Esophagus squamous epithelium (tissue), 5 donors: ENCODE measurements around the gene COPS3. TPM values are rescaled to one million over a fixed set of nuclear protein-coding genes. Genes with fewer than 3 reads are reported as not detected.

Experiments used
- DNase-seq: peaks from one replicate; lab custom pipeline; 2025; lab: John Stamatoyannopoulos, UW
- H3K27ac ChIP-seq, 4 donors: fragments of 200-600 bp; sonication (generic); one replicate each; pipeline ENCODE4 v1.5.1; 2016 to 2019; ENCODE audit warnings: mild to moderate bottlenecking in 1 of 4
- H3K27me3 ChIP-seq, 4 donors: fragments of 200-600 bp; sonication (generic); 1 replicate in 3 of 4; 2 replicates in 1 of 4; pipeline versions ENCODE4 v1.5.1 to v1.6.0; 2017 to 2021; ENCODE audit warnings: antibody characterized with exemption in 1 of 4
- H3K36me3 ChIP-seq, 3 donors: fragments of 200-600 bp; sonication (generic); one replicate each; pipeline ENCODE4 v1.5.1; 2016 to 2019
- H3K4me1 ChIP-seq, 3 donors: fragments of 200-600 bp; sonication (generic); one replicate each; pipeline ENCODE4 v1.5.1; 2017 to 2019
- H3K4me3 ChIP-seq, 4 donors: fragments of 200-600 bp; sonication (generic); 1 replicate in 3 of 4; 2 replicates in 1 of 4; pipeline ENCODE4 v1.5.1; 2016 to 2019; ENCODE audit warnings: mild to moderate bottlenecking in 2 of 4, moderate library complexity in 1 of 4
- H3K9me3 ChIP-seq, 3 donors: fragments of 200-600 bp; sonication (generic); one replicate each; pipeline ENCODE4 v1.5.1; 2016 to 2019
- POLR2A ChIP-seq, 4 donors: fragments of 450-650 bp; IDR thresholded peaks; one replicate each; pipeline ENCODE4 v1.6.1; 2017; ENCODE audit warnings: antibody characterized with exemption in 4 of 4, mild to moderate bottlenecking in 4 of 4, moderate library complexity in 3 of 4
- WGBS, 2 donors: methylation state at CpG; one replicate each; pipeline ENCODE4 v1.1.5; 2018; 5-methylcytosine and 5-hydroxymethylcytosine counted together
- intact Hi-C: fragments of 100-400 bp; cut with DNase I; formaldehyde crosslinking; loops from one replicate; pipeline ENCODE4 v1.15.0; 2022
- total RNA-seq, 4 donors: library from RNA; depleted of rRNA; stranded (reverse); fragments of >200 nt; gene quantifications; one replicate each; pipeline ENCODE4 v1.1.0, GENCODE V29; 2016
- TF ChIP-seq, protein P1 (sequence below), 6 experiments: fragments of 450-650 bp in 4 of 6; fragments of 200-600 bp in 2 of 6; sonication (generic) in 2 of 6; IDR thresholded peaks; one replicate each; pipeline ENCODE4 v1.5.1; 2016 to 2019; ENCODE audit warnings: antibody characterized with exemption in 6 of 6, mild to moderate bottlenecking in 4 of 6, moderate library complexity in 4 of 6
- donor health status: DM: yes; HTN: yes; CAD: no.

The COPS3 gene
- total RNA-seq, 4 donors from 2014 or later: 34.0 to 91.6 (median 68.7) TPM

DNA sequence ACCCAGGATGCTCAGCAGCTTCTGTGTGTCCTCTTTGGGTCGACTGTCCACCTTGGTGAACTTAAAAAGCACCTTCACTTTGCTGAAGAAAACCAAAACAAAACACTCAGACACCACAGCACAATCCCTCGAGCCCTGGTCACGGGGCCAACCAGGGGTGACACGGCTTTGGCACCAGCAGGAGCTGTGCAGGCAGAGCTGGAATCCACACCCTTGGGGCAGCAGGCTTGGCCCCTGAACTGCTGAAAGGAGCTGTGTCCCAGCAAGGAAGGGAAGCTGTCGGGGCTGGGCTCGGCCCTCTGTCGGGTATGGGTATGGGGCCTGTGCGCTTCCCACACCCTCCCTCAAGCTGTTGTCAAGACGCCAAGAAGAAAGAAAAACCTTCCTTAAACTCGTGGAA is 67.3 kb downstream of the COPS3 start:
- TF ChIP-seq, protein P1, sequence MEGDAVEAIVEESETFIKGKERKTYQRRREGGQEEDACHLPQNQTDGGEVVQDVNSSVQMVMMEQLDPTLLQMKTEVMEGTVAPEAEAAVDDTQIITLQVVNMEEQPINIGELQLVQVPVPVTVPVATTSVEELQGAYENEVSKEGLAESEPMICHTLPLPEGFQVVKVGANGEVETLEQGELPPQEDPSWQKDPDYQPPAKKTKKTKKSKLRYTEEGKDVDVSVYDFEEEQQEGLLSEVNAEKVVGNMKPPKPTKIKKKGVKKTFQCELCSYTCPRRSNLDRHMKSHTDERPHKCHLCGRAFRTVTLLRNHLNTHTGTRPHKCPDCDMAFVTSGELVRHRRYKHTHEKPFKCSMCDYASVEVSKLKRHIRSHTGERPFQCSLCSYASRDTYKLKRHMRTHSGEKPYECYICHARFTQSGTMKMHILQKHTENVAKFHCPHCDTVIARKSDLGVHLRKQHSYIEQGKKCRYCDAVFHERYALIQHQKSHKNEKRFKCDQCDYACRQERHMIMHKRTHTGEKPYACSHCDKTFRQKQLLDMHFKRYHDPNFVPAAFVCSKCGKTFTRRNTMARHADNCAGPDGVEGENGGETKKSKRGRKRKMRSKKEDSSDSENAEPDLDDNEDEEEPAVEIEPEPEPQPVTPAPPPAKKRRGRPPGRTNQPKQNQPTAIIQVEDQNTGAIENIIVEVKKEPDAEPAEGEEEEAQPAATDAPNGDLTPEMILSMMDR (IDR thresholded peaks at IDR 0.05): no peak
- no peak for TF ChIP-seq POLR2A (IDR thresholded peaks at IDR 0.05)
- no peak for DNase-seq
- 59 to 81% methylated on average over 6 to 8 of the region's 10 CpGs for WGBS, 2 donors
- no peaks in the 10 kb centered on the region for H3K4me1 ChIP-seq
- no peaks in the 10 kb centered on the region for H3K27me3 ChIP-seq
- intact Hi-C loops: no loop called here
- no peak overlapping the region for H3K4me3 ChIP-seq
- peaks cover 30 to 82% (median 44%) of the 10 kb centered on the region in 3 donors for H3K36me3 ChIP-seq
- H3K9me3 ChIP-seq: no peaks in the 10 kb centered on the region
- peak overlapping the region in 1 of 4 donors; percentile 13 for H3K27ac ChIP-seq

DNA sequence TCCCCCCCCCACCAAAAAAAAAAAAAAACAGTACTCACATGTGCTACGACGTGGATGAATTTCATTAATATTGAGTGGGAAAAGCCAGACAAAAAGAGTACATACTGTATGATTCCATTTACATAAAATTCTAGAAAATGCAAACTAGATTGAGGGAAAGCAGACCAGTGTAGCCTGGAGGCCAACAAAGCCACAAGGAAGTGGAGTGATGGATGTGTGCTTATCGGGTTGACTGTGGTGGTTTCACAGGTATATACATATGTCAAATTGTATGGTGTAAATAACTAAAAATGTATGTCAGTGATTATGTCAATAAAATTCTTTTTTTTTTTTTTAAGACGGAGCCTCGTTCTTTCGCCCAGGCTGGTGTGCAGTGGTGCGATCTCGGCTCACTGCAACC is 73.0 kb downstream of the COPS3 start:
- Histone ChIP-seq H3K9me3 (no peaks in the 10 kb centered on the region), H3K4me1 (peaks cover 25 to 47% (median 28%) of the 10 kb centered on the region in 3 donors), H3K4me3 (no peak overlapping the region), H3K36me3 (peaks cover 0 to 25% (median 3%) of the 10 kb centered on the region in 3 donors), H3K27me3 (no peaks in the 10 kb centered on the region), H3K27ac (peak overlapping the region in 1 of 4 donors; percentile 90)
- DNase-seq: no peak
- WGBS, 2 donors: 71 to 72% methylated on average over 8 of the region's 8 CpGs
- intact Hi-C loops: no loop called here
- no peak for TF ChIP-seq POLR2A (IDR thresholded peaks at IDR 0.05)
- TF ChIP-seq, protein P1 (IDR thresholded peaks at IDR 0.05): no peak

DNA sequence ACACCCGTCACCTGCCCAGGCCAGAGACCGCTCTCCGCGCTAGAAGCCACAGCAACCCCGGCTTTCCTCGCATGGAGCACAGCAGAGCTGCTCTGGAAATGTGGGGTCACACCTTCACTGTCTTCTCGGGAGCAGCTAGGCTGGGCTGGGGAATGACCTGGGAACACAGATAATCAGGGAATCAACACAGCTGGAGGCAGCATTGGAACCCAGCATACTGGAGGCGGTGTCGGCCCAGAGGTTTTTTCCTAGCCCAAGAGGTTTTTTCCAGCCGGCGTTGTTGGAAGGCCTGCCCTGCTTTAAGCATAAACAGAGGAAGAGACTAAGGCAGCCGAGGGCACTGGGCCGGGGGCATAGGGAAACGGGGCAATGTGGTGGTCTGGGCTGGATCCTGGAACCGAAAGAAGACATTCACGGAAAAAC is 74.1 kb downstream of the COPS3 start:
- Histone ChIP-seq H3K36me3 (peaks cover 0 to 14% (median 0%) of the 10 kb centered on the region in 3 donors), H3K4me3 (peak overlapping the region in 3 of 4 donors; percentile 3 to 77 (median 58)), H3K9me3 (no peaks in the 10 kb centered on the region), H3K27me3 (no peaks in the 10 kb centered on the region), H3K27ac (peak overlapping the region; percentile 75 to 90 (median 86)), H3K4me1 (peaks cover 25 to 53% (median 28%) of the 10 kb centered on the region in 3 donors)
- no peak for DNase-seq
- no peak for TF ChIP-seq POLR2A (IDR thresholded peaks at IDR 0.05)
- TF ChIP-seq, protein P1 (IDR thresholded peaks at IDR 0.05): no peak
- WGBS, 2 donors: 26 to 33% methylated on average over 6 of the region's 16 CpGs
- intact Hi-C loops: no loop called here

DNA sequence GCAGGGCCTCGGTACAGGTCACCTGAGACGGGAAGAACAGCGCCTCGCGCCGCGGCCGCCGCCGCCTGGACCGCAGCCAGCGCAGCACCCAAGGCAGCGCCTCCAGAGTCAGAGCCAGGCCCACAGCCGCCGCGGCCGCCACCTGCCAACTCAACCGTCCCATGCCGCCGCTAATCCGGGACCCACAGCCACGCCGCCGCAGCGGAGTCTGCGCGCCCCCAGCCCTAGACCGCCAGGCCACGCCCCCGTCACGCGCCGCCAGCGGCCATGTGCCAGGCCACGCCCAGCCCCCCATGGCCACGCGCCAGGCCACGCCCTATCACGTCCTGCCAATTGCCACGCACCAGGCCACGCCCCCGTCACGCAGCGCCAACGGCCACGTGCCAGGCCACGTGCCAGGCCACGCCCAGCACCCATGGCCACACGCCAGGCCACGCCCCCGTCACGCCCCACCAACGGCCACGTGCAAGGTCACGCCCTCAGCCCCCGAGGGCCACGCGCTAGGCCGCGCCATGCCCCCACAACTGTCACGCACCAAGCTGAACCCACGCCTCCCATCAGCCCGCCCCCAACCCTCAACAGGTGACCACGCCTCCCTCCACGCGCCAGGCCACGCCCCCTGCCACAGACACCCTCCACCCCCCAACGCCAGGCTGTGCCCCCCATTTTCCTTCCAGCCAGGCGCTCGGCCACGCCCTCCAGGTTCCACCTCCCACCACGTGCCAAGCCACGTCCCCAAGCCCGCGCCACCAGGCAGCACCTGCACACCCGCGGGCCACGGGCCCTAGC is 74.7 kb downstream of the COPS3 start, which contains the start of gene PLD6:
Gene PLD6 (minus strand): TSS at position 210 of the 789 bp plus-strand sequence. CDS start 47 bp downstream, at position 163.
- H3K27me3 ChIP-seq: no peaks in the 10 kb centered on the region
- H3K4me1 ChIP-seq: peaks cover 25 to 59% (median 28%) of the 10 kb centered on the region in 3 donors
- no peaks in the 10 kb centered on the region for H3K9me3 ChIP-seq
- intact Hi-C loops: no loop called here
- peak within 1 kb of the TSS; percentile 42 to 77 (median 54) for H3K4me3 ChIP-seq
- peak; percentile 52 for DNase-seq
- no CpG with 5 or more reads among the region's 78 CpGs for WGBS, 2 donors
- peak in 2 of 4 donors; percentile 11 to 39 for TF ChIP-seq POLR2A (IDR thresholded peaks at IDR 0.05)
- TF ChIP-seq, protein P1 (IDR thresholded peaks at IDR 0.05): peak in 1 of 6 experiments; percentile 16
- peaks cover 0 to 8% (median 0%) of the 10 kb centered on the region in 3 donors for H3K36me3 ChIP-seq
- peak within 1 kb of the TSS; percentile 75 to 90 (median 86) for H3K27ac ChIP-seq
